SK-N-MC (cell line): Measurements from ENCODE around the gene CSPG5.
A peak's percentile ranks its signal among the peaks of the same experiment; 100 is the strongest.

ENCODE experiments used
- DNase-seq: peaks from one replicate; pipeline ENCODE4 v3.0.0-alpha.2; 2011; ENCODE audit warnings: low read depth, low spot score
- H3K27ac ChIP-seq: fragments of 200-600 bp; sonication (generic); 2 replicates; pipeline ENCODE4 v1.5.1; 2016; ENCODE audit warnings: mixed run types
- H3K36me3 ChIP-seq: fragments of 200-600 bp; sonication (generic); 2 replicates; pipeline ENCODE4 v1.6.1; 2017; ENCODE audit warnings: antibody characterized with exemption, low read length, mixed read lengths; ENCODE audit not compliant: insufficient read depth
- H3K4me3 ChIP-seq: fragments of 200-600 bp; sonication (generic); 2 replicates; pipeline ENCODE4 v1.5.1; 2016
- H3K9ac ChIP-seq: fragments of 200-600 bp; sonication (generic); 2 replicates; pipeline ENCODE4 v1.8.0; 2017; ENCODE audit warnings: mixed run types, mixed read lengths; ENCODE audit not compliant: insufficient read length
- H3K9me3 ChIP-seq: fragments of 200-600 bp; sonication (generic); 2 replicates; pipeline ENCODE4 v1.6.1; 2017; ENCODE audit warnings: low read depth, mild to moderate bottlenecking, antibody characterized with exemption, low read length, moderate library complexity, mixed read lengths
- EZH2 ChIP-seq: fragments of 200-600 bp; sonication (generic); IDR thresholded peaks from one replicate; pipeline ENCODE4 v1.6.1; 2017; ENCODE audit warnings: antibody characterized with exemption
- FOXP2 ChIP-seq: optimal IDR thresholded peaks from 2 replicates; pipeline ENCODE3; 2011; ENCODE audit warnings: mild to moderate bottlenecking, moderate library complexity; ENCODE audit not compliant: insufficient read depth; ENCODE audit errors: extremely low read length, control extremely low read depth
- POLR2AphosphoS5 ChIP-seq: IDR thresholded peaks from 2 replicates; pipeline ENCODE4 v1.6.1; 2012; ENCODE audit warnings: mild to moderate bottlenecking, low read depth, low read length, borderline replicate concordance

CSPG5 gene

GRCh38 chr3:47578691-47579632 is at the start of gene CSPG5:
CSPG5 (minus strand) TSS chr3:47578865; CDS start chr3:47578693, 172 bp downstream.
- no peaks in the 10 kb centered on the region for H3K9me3 ChIP-seq
- no peak within 1 kb of the TSS for H3K9ac ChIP-seq
- no peak for DNase-seq
- no peak within 1 kb of the TSS for H3K27ac ChIP-seq
- H3K4me3 ChIP-seq: peak within 1 kb of the TSS; percentile 73
- no peaks in the 10 kb centered on the region for H3K36me3 ChIP-seq
- TF ChIP-seq FOXP2 (no peak), POLR2AphosphoS5 (0 out of 2 replicates have a peak, but pooled peaks have one; percentile 47)

- TF ChIP-seq EZH2 (no peak), POLR2AphosphoS5 (no peak), FOXP2 (no peak)
- no peak overlapping the region for H3K4me3 ChIP-seq
- no peak overlapping the region for H3K9ac ChIP-seq
- 0 out of 2 replicates have a peak overlapping the region, but pooled peaks have one; percentile 6 for H3K27ac ChIP-seq
- DNase-seq: no peak
- H3K36me3 ChIP-seq: peaks cover 77% of the 10 kb centered on the region
- no peaks in the 10 kb centered on the region for H3K9me3 ChIP-seq
Observed at GRCh38 chr3:47628426-47628825, 49.8 kb upstream of the CSPG5 start.

GRCh38 chr3:47622671-47623461 is 44.2 kb upstream of the CSPG5 start:
- H3K36me3 ChIP-seq: peaks cover 72% of the 10 kb centered on the region

GRCh38 chr3:47617086-47618010 is 38.7 kb upstream of the CSPG5 start:
- Histone ChIP-seq H3K4me3 (no peak overlapping the region), H3K27ac (0 out of 2 replicates have a peak overlapping the region, but pooled peaks have one; percentile 19), H3K36me3 (peaks cover 67% of the 10 kb centered on the region), H3K9ac (no peak overlapping the region), H3K9me3 (no peaks in the 10 kb centered on the region)
- DNase-seq: no peak
- TF ChIP-seq POLR2AphosphoS5 (no peak), FOXP2 (no peak), EZH2 (no peak)

More at GRCh38 chr3:47622671-47623461, 44.2 kb upstream of the CSPG5 start:
- H3K9ac ChIP-seq: no peak overlapping the region
- H3K27ac ChIP-seq: no peak overlapping the region
- H3K4me3 ChIP-seq: no peak overlapping the region
- H3K9me3 ChIP-seq: no peaks in the 10 kb centered on the region
- TF ChIP-seq EZH2 (no peak), FOXP2 (no peak), POLR2AphosphoS5 (no peak)
- DNase-seq: no peak

- TF ChIP-seq EZH2 (no peak), POLR2AphosphoS5 (no peak), FOXP2 (no peak)
- no peak for DNase-seq
Observed at GRCh38 chr3:47614788-47615187, 36.1 kb upstream of the CSPG5 start.

GRCh38 chr3:47613722-47614121 is 35.1 kb upstream of the CSPG5 start:
- H3K27ac ChIP-seq: no peak overlapping the region; the same call in 1 of the 2 replicates
- DNase-seq: no peak
- no peak overlapping the region for H3K4me3 ChIP-seq
- H3K9ac ChIP-seq: no peak overlapping the region
- no peak for TF ChIP-seq FOXP2
- no peak for TF ChIP-seq POLR2AphosphoS5
- no peak for TF ChIP-seq EZH2
- peaks cover 65% of the 10 kb centered on the region for H3K36me3 ChIP-seq
- H3K9me3 ChIP-seq: no peaks in the 10 kb centered on the region

More at GRCh38 chr3:47614788-47615187, 36.1 kb upstream of the CSPG5 start:
- H3K9ac ChIP-seq: no peak overlapping the region
- H3K4me3 ChIP-seq: no peak overlapping the region
- peak overlapping the region; percentile 50; the same call in 1 of the 2 replicates for H3K27ac ChIP-seq
- H3K36me3 ChIP-seq: peaks cover 68% of the 10 kb centered on the region
- no peaks in the 10 kb centered on the region for H3K9me3 ChIP-seq

GRCh38 chr3:47612879-47613278 is 34.2 kb upstream of the CSPG5 start:
- Histone ChIP-seq H3K4me3 (no peak overlapping the region), H3K27ac (no peak overlapping the region), H3K36me3 (peaks cover 69% of the 10 kb centered on the region), H3K9ac (no peak overlapping the region), H3K9me3 (no peaks in the 10 kb centered on the region)
- DNase-seq: no peak
- TF ChIP-seq POLR2AphosphoS5 (no peak), FOXP2 (no peak), EZH2 (no peak)
